ENCODE measurements around the gene TYW3.

Gene TYW3

DNA sequence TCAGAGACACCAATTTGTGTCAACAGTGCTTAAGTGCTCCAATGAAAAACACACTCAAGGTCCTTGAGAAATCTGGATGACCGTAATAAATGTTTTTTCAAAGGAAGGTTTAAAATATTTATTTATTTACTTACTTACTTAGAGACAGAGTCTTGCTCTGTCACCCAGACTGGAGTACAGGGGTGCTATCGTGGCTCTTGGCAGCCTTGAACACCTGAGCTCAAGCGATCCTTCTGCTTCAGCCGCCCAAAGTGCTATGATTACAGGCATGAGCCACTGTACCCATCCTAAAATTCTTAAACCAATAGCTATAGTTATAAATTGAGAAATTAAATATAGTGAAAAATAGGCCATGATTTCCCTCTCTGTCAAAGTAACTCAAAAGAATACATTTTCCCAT is 42.0 kb upstream of the TYW3 start:
- TF ChIP-seq, protein P1, sequence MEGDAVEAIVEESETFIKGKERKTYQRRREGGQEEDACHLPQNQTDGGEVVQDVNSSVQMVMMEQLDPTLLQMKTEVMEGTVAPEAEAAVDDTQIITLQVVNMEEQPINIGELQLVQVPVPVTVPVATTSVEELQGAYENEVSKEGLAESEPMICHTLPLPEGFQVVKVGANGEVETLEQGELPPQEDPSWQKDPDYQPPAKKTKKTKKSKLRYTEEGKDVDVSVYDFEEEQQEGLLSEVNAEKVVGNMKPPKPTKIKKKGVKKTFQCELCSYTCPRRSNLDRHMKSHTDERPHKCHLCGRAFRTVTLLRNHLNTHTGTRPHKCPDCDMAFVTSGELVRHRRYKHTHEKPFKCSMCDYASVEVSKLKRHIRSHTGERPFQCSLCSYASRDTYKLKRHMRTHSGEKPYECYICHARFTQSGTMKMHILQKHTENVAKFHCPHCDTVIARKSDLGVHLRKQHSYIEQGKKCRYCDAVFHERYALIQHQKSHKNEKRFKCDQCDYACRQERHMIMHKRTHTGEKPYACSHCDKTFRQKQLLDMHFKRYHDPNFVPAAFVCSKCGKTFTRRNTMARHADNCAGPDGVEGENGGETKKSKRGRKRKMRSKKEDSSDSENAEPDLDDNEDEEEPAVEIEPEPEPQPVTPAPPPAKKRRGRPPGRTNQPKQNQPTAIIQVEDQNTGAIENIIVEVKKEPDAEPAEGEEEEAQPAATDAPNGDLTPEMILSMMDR (conservative IDR thresholded peaks at IDR 0.05; ENCODE audit: control insufficient read depth, insufficient read depth, low read depth, low read length), result no peak
- DNase-seq (ENCODE audit: low read depth), result no peak

DNA sequence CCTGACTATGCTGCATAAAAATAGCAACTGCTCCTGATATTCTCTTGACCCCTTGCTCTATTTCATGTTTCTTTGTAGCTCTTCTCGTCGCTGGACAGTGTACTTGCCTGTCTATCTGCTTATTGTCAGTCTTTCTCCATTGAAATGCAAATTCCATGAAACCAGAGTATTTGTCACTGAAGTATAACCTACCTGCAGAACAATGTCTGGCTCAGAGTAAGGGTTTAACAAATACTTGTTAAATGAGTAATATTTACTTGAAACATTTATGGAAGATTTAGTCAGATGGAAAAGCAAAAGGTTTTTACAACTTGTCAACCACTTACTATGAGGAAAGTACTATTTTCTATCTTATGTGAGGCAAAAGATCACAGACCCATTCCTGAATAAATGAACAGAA is 39.5 kb upstream of the TYW3 start:
- DNase-seq (ENCODE audit: low read depth), result peak; percentile 74
- TF ChIP-seq, protein P1 (conservative IDR thresholded peaks at IDR 0.05; ENCODE audit: control insufficient read depth, insufficient read depth, low read depth, low read length), result no peak

More for the DNA sequence above, 42.0 kb upstream of the TYW3 start:
- no peak overlapping the region for H3K4me3 ChIP-seq (ENCODE audit: control insufficient read depth, low read depth, low read length)

DNA sequence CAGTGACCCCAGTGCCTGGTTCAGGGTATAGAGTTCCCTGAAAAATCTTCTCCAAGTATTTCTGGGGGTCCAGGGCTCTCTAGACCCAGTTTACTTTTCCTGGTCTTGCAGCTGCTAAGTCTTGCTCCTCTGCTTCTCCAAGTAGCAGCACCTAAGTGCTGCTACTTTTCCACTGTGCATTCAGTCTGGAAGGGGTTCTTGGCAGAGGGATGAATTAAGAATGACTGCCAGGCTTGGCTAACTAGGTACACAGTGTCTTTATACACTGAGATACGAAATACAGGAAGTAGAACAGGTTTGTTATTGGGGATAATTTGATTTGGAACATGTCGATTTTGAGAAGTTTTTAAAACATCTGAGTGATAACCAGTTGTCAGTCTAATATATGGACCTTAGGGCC is 35.1 kb upstream of the TYW3 start:
- TF ChIP-seq, protein P1 (conservative IDR thresholded peaks at IDR 0.05; ENCODE audit: control insufficient read depth, insufficient read depth, low read depth, low read length), result no peak
- no peak overlapping the region for H3K4me3 ChIP-seq (ENCODE audit: control insufficient read depth, low read depth, low read length)
- DNase-seq (ENCODE audit: low read depth), result no peak

More for the DNA sequence above, 39.5 kb upstream of the TYW3 start:
- H3K4me3 ChIP-seq (ENCODE audit: control insufficient read depth, low read depth, low read length), result no peak overlapping the region

- no peak overlapping the region for H3K4me3 ChIP-seq (ENCODE audit: control insufficient read depth, low read depth, low read length)
- TF ChIP-seq, protein P1 (conservative IDR thresholded peaks at IDR 0.05; ENCODE audit: control insufficient read depth, insufficient read depth, low read depth, low read length), result no peak
- DNase-seq (ENCODE audit: low read depth), result no peak
Measured at GRCh38 chr1:74699331-74699730, 33.6 kb upstream of the TYW3 start.

DNA sequence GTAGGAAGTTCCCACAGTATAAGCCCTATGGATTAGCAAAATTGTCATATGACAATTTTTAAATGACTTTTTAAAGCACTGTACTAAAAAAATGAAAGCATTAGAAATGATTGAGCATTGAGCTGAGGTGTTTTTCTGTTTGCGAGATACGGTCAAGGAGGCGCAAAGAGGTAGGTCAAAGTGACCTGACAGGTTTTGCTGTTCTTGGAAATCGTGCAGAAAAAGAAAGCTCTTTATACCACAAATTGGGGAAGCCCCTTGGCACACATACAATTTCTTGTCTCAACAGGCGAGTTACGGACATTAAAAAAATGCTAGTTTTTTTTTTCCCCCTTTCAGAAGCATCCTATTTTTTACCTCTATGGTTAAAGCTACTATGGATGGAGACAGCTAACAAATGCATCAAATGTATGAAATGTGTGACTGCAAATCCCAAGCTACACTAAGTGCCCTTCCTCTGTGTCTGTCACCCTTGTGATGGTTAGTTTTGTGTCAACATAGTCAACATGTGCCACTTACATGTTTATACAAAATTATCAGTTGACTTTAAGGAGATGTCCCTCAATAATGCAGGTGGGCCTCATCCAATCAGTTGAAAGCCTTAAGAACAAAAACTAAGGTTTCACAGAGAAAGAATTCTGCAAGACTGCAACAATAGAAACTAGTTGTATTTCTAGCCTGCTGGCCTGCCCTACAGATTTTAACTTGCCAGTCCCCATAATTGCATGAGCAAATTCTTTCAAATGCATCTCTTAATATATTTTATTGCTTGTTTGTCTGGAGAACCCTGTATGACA is 29.4 kb upstream of the TYW3 start:
- DNase-seq (ENCODE audit: low read depth), result no peak
- H3K4me3 ChIP-seq (ENCODE audit: control insufficient read depth, low read depth, low read length), result no peak overlapping the region
- TF ChIP-seq, protein P1 (conservative IDR thresholded peaks at IDR 0.05; ENCODE audit: control insufficient read depth, insufficient read depth, low read depth, low read length), result no peak

- no peak overlapping the region for H3K4me3 ChIP-seq (ENCODE audit: control insufficient read depth, low read depth, low read length)
- TF ChIP-seq, protein P1 (conservative IDR thresholded peaks at IDR 0.05; ENCODE audit: control insufficient read depth, insufficient read depth, low read depth, low read length), result no peak
- no peak for DNase-seq (ENCODE audit: low read depth)
Measured at GRCh38 chr1:74712881-74713280, 20.1 kb upstream of the TYW3 start.
